NCI-H2171 treated with DMSO at 0.1 percent for 48 hours (cell line): ENCODE results near the gene ISLR.

Source experiments
- DNase-seq: peaks from one replicate; lab custom pipeline; 2025; lab: John Stamatoyannopoulos, UW

Gene ISLR

GRCh38 chr15:74173380-74174218 is at the start of gene ISLR:
Gene ISLR (plus strand): TSS chr15:74173710. CDS start chr15:74174859, 1,149 bp downstream.
- DNase-seq = peak; percentile 17

- no peak for DNase-seq
Measured at GRCh38 chr15:74124196-74124595, 49.3 kb upstream of the ISLR start.

- DNase-seq = no peak
Measured at GRCh38 chr15:74124759-74125158, 48.8 kb upstream of the ISLR start.

GRCh38 chr15:74127255-74127953 is 46.1 kb upstream of the ISLR start:
- DNase-seq = peak; percentile 89

GRCh38 chr15:74127954-74128784 is 45.3 kb upstream of the ISLR start:
- DNase-seq = no peak

- peak; percentile 33 for DNase-seq
Measured at GRCh38 chr15:74128785-74129585, 44.5 kb upstream of the ISLR start.

- DNase-seq = peak; percentile 51
Measured at GRCh38 chr15:74129586-74130154, 43.8 kb upstream of the ISLR start.

GRCh38 chr15:74130155-74130848 is 43.2 kb upstream of the ISLR start, which contains the start of gene ISLR2:
Gene ISLR2 (plus strand): TSS chr15:74130586. CDS start chr15:74132755, 2,169 bp downstream.
- no peak for DNase-seq

GRCh38 chr15:74130849-74131627 is 42.5 kb upstream of the ISLR start:
- DNase-seq = no peak

GRCh38 chr15:74131628-74132413 is 41.7 kb upstream of the ISLR start:
- DNase-seq = no peak

- DNase-seq = no peak
Measured at GRCh38 chr15:74132681-74133651, 40.5 kb upstream of the ISLR start.

GRCh38 chr15:74133694-74134386 is 39.7 kb upstream of the ISLR start:
- DNase-seq = no peak

GRCh38 chr15:74134387-74135027 is 39.0 kb upstream of the ISLR start:
- DNase-seq = no peak

GRCh38 chr15:74135041-74135565 is 38.4 kb upstream of the ISLR start:
- DNase-seq = no peak

- DNase-seq = no peak
Measured at GRCh38 chr15:74136540-74136813, 37.0 kb upstream of the ISLR start.

GRCh38 chr15:74136814-74137536 is 36.5 kb upstream of the ISLR start:
- DNase-seq = no peak
